Measurements from ENCODE around the gene TOGARAM1.

The TOGARAM1 gene

DNA sequence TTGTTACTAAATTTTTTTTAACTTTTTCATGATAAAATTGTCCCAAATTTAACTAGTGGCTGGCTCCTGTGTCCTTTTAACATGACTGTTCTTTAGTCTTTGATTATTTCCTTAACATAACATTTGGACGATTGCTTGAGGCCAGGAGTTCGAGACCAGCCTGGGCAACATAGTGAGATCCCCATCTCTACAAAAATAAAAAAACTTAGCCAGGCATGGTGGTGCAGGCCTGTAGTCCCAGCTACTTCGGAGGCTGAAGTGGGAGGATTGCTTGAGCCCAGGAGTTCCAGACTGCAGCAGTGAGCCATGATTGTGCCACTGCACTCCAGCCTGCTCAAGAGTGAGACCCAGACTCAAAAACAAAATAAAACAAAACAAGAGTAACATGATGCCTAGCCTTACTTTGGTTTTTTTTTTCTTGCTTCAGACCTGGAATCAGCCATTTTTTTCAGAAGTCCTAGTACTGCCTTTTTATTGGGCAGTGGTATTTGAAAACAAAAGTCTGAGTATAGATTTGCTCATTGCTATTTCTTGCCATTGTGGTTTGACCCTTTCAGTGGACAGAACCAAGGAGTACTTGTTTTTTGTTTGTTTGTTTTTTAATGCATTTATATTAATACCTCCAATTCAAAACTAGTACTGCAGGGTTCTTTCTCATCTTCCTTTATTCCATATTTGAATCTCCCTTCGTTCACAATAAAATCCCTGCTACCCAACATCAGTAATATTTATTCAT, 4.8 kb downstream of the TOGARAM1 start:
- DNase-seq, result no peak

DNA sequence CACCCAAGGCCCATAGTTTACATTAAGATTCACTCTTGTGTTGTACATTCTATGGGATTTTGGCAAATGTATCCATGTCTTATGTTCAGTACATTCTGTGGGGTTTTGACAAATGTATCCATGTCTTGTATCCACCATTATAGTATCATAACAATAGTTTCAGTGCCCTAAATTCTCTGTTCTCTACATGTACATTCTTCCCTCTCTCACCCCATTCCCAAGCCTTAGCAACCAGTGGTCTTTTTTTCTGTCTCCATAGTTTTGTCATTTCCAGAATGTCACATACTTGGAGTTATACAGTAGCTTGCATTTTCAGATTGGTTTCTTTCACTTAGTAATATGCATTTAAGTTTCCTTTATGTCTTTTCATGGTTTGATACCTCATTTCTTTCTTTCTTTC, 6.7 kb downstream of the TOGARAM1 start:
- no peak for DNase-seq

GRCh38 chr14:44970907-44971306, 8.9 kb downstream of the TOGARAM1 start:
- no peak for DNase-seq

DNA sequence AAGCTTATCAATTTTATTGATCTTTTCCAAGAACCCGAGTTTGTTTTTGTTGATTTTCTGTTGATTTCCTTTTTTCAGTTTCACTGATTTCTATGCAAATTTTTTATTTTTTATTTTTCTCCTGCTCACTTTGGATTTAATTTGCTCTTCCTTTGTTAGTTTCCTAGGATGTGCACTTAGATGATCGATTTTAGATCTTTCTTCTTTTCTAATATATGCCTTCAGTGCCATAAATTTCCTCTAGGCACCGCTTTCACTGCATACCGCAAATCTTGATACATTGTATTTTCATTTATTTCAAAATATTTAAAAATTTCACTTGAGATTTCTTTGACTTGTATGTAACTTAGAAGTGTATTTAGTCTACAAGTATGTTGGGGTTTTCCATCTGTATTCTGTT, 9.5 kb downstream of the TOGARAM1 start:
- no peak for DNase-seq

DNA sequence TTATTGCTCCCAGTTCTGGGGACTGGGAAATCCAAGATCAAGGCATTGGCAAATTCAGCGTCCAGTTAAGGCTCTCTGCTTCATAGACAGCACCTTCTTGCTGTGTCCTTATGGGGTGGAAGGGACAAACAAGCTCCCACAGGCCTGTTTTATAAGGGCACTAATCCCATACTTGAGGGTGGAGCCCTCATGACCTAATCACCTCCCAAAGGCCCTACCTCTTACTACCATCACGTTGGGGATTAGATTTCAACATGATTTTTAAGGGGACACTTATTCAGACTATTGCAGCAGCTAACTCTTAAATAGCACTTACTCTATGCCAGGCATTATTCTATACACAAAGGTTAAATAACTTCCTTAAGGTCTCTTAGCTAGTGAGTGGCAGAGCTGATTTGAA, 17.3 kb downstream of the TOGARAM1 start:
- DNase-seq, result no peak

DNA sequence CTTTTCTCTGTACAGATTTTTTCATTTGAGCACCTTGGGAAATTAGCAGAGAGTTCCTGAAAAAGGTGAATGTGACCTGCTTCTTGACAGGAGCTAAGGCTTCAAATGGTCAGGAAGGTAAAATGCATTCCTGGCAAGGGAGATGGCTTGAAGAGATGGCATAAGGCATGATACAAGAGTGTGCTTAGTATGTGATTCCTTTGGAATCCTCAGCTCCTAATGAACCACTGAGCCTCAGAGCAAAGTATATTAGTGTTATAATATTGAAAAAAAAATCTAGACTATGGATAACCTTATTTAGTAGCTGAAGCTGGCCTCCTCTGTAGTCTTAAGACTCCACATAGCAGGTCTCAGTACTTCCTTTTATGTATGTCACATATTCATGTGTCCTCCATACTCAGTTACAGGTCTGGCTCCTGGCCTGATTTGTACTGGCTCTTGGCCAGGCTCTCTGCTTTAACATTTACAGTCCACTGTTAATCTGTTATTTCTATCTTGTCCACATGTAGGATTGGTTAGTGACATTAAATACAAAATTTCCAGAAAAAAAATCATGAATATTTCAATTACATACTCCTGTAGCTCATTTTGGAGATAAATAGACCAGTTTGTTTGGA, 17.9 kb downstream of the TOGARAM1 start:
- no peak for DNase-seq

DNA sequence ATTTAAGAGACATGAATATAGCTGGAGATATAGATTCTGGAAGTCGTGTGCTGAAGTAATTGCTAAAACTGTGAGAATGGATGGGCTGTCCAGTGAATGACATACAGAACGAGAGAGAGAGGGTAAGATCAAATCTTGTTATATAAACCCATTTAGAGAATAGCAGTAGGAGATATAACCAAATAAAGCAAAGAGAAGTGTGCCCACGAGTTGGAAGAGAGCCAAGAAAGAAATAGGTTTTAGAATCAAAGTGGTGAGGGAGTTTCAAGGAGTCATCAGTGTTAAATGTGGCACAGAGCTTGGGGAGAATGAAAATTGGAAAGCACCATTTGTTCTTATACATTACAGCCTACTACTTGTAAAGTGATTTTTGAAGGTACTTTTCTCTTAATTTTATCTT, 19.2 kb downstream of the TOGARAM1 start:
- no peak for DNase-seq

GRCh38 chr14:44982594-44982993, 20.6 kb downstream of the TOGARAM1 start:
- DNase-seq, result no peak

- DNase-seq, result peak; percentile 52
These were observed 26.7 kb downstream of the TOGARAM1 start for GRCh38 chr14:44988694-44989093.

DNA sequence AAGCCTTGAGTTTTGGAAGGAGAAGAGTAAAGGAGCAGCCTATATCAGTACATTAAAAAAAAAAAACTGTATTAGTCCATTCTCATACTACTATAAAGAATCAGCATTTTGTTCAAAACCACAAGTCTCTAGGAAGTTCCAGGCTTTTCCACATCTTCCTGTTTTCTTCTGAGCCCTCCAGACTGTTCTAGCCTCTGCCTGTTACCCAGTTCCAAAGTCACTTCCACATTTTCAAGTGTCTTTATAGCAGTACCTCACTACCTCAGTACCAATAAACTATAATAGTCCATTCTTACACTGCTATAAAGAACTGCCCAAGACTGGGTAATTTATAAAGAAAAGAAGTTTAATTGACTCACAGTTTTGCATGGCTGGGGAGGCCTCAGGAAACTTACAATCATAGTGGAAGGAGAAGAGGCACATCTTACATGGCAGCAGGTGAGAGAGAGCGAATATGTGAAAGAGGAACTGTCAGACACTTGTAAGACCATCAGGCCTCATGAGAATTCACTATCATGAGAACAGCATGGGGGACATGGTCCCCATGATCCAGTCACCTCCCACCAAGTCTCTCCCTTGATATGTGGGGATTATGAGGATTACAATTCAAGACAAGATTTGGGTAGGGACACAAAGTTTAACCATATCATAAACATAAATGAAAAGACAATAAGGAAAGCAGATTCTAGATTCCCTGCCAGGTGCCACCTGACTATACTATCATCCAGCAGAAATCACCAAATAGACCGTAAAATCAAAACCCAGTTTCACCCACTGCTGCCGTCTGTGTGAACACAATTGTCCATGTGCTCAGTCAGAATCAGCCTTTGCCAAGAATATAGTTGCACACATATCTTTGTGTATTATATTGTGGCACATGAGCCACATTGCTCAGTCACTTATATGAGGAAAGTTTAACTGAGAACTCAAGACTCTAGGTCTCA, 27.8 kb downstream of the TOGARAM1 start:
- DNase-seq, result no peak

DNA sequence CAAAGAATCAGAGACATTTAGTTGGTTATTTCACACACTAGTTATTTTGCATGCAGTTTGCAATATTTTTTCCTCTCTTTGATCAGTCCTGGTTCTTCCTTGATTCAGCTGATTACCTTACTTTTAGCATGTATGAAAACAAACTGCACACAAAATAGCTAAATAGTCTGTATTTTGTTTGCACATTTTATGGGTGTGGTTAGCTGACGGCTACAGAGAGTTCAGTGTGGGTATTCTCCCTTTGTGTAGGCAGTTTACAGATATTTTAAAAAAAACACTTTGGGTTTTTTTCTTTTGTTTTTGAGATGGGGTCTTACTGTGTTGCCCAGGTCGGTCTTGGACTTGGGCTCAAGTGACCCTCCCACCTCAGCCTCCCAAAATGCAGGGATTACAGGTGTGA, 28.5 kb downstream of the TOGARAM1 start:
- DNase-seq, result no peak

DNA sequence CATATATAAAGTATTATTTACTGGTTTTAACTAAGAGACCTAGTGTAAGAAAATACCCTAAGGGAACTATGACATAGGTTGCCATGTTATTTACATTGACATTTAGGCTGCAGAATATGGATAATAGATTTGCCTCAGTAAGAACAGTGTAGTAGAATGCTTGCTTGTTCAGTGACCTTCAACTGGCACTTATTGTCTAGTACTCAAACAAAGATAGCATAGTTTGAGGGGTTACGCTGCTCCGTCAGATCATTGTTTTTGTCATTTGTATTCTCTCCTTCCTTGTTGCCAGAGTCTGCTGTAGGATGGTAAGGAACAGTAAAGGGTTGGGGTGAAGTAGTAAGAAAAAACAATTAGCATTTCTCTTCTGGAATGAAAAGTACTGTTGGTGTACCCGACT, 33.2 kb downstream of the TOGARAM1 start:
- DNase-seq, result no peak

GRCh38 chr14:44995770-44996294, 33.8 kb downstream of the TOGARAM1 start:
- DNase-seq, result no peak

DNA sequence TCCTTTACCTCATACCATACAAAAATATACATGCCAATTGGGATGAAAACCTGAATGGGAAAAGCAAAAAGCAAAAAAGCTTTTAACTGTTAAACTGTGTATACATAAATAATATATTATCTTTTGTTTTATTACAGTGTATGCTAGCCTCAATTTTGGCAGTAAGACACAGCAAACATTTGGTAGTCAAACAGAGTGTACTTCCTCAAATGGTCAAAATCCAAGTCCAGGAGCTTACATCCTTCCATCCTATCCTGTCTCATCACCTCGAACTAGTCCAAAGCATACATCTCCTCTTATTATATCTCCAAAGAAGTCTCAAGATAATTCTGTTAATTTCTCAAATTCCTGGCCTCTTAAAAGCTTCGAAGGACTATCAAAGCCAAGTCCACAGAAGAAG, 41.9 kb downstream of the TOGARAM1 start:
- DNase-seq, result no peak

DNA sequence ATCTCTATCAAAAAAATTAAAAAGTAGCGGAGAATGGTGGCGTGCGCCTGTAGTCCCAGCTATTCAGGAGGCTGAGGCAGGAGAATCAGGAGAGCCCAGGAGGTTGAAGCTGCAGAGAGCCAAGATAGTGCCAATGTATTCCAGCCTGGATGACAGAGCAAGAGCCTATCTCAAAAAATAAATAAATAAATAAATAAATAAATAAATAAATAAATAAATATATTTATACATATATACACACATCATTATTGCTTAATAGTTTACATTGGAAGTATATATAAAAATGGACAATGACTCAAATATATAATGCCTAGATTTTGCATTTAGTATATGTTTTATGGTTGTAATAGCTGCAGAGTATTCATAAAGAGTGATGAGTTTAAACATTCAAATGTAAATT, 53.1 kb downstream of the TOGARAM1 start:
- no peak for DNase-seq

- DNase-seq, result no peak
These were observed 66.2 kb downstream of the TOGARAM1 start for GRCh38 chr14:45028107-45028626.

- no peak for DNase-seq
These were observed 72.7 kb downstream of the TOGARAM1 start for GRCh38 chr14:45034730-45035129.

DNA sequence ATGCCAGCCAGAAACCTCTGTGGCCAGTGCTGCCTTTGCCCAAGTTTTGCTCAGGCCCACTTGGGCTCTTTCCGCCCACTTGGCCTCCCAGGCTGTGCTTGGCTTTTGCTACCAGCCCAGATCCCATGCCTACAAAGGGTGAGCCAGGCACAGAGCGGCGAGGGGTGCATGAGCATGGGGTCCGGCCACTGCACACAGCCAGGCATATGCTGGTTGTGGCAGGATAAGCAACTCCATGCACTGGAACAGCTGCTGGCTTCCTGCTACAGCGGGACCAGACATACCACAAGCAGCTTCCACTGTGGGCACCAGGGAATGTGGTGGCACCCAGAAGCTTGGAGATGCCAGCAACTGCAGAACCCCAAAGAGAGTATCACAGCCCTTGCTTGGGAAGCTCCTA, 76.3 kb downstream of the TOGARAM1 start:
- DNase-seq, result no peak

DNA sequence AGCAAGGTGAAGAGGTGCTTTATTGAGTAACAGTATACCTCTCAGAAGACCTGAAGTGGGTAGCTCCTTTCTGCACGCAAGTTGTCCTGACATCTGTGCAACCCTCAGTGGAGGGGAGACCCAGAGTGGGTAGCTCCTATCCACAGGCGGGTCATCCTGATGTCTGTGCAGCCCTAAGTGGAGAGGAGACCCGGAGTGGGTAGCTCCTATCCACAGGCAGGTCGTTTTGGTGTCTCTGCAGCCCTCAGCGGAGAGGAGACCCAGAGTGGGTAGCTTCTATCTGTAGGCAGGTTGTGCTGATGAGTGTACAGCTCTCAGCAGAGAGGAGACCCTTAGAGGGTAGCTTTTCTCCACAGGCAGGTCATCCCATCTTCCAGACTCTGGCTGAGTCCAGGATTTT, 76.9 kb downstream of the TOGARAM1 start:
- DNase-seq, result no peak

DNA sequence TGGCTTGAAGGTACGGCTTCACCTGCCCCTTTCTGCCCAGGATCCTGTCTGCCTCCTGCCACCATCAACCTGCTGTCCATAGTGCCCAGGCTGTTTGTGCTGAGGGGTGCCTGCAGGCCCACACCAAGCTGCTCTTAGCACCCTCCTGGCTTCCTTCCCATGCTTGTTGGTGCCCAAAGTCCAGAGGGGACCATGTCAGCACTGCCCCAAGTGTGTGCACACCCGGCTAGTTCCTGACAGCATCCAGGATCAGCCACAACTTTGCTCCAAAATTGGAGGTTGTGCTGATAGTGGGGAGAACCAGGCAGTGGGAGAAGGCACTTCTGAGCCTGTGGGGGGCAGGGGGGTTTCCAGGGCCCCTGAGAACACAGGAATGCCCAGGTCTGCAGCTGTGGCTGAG, 77.4 kb downstream of the TOGARAM1 start:
- no peak for DNase-seq

DNA sequence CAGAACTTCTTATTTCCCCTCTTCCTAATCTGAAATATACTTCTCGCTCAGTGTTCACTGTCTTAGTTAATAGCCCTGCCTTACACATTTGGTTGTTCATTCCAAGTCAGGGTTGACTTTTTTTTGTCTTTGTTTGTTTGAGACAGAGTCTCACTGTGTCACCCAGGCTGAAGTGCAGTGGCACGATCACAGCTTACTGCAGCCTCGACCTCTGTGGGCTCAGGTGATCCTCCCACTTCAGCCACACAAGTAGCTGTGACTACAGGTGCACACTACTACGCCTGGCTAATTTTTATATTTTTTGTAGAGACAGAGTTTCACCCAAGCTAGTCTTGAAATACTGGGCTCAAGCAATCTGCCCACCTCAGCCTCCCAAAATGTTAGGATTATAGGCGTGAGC, 79.7 kb downstream of the TOGARAM1 start:
- no peak for DNase-seq

DNA sequence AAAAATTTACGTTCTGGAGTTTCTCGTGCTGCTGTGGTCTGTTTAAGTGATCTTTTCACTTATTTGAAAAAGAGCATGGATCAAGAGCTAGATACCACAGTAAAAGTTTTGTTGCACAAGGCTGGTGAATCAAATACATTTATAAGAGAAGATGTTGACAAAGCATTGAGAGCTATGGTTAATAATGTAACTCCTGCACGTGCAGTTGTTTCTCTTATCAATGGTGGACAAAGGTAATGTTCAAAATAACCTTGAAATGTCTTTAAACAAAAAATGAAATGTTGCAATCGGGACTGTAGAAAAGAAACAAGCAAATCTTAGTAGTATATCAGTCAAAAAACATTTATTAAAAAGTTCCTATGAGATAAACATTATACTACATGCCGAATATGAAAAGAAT, 82.6 kb downstream of the TOGARAM1 start:
- DNase-seq, result no peak

- DNase-seq, result no peak
These were observed 86.4 kb downstream of the TOGARAM1 start for GRCh38 chr14:45048385-45048784.
